Measurements from ENCODE around the gene SMIM9.

SMIM9 gene

GRCh38 chrX:154784149-154784995 is 50.1 kb downstream of the SMIM9 start:
- in situ Hi-C loops (cut with MboI; ENCODE audit: low sequenced_read_pairs): no loop called here

- in situ Hi-C loops (cut with MboI; ENCODE audit: low sequenced_read_pairs): no loop called here
Observed at GRCh38 chrX:154780968-154781367, 53.5 kb downstream of the SMIM9 start.

- in situ Hi-C loops (cut with MboI; ENCODE audit: low sequenced_read_pairs): no loop called here
Observed at GRCh38 chrX:154779261-154779660, 55.2 kb downstream of the SMIM9 start.

- in situ Hi-C loops (cut with MboI; ENCODE audit: low sequenced_read_pairs): no loop called here
Observed at GRCh38 chrX:154776753-154777152, 57.7 kb downstream of the SMIM9 start.

GRCh38 chrX:154775419-154776349 is 58.8 kb downstream of the SMIM9 start:
- in situ Hi-C loops (cut with MboI; ENCODE audit: low sequenced_read_pairs): no loop called here

GRCh38 chrX:154774622-154775021 is 59.8 kb downstream of the SMIM9 start:
- in situ Hi-C loops (cut with MboI; ENCODE audit: low sequenced_read_pairs): no loop called here

Measured in HL-60/S4 (cell line).